ENCODE data around the gene TRIM52. TPM values are rescaled to one million over a fixed set of nuclear protein-coding genes. Genes with fewer than 3 reads are reported as not detected.

The TRIM52 gene
- total RNA-seq, 2 experiments from 2014 or later, result 10.4 TPM

GRCh38 chr5:181259974-181260719 is 796 bp downstream of the TRIM52 start:
- CTCF ChIA-PET, result interaction anchor here (0.5 to 1.9 kb wide), 6 partner anchors 8 to 429 kb away, joined by 3 to 6 read pairs (median 3); no protein-coding TSS in a partner anchor
- POLR2A ChIA-PET, result interaction anchor here (0.5 to 3.5 kb wide), 6 partner anchors 9 to 84 kb away, joined by 3 to 48 read pairs (median 6); partner anchors contain the start of gene RACK1

- ChIA-PET POLR2A (interaction anchor here (3.5 kb wide), 1 partner anchor 13 kb away, joined by 48 read pairs; the partner anchor contains the start of gene RACK1), CTCF (no interaction called here)
Measured at GRCh38 chr5:181259283-181259682, 1.7 kb downstream of the TRIM52 start.

GRCh38 chr5:181258576-181258975 is 2.4 kb downstream of the TRIM52 start:
- POLR2A ChIA-PET, result no interaction called here
- CTCF ChIA-PET, result no interaction called here

GRCh38 chr5:181255836-181256578 is 4.9 kb downstream of the TRIM52 start:
- ChIA-PET POLR2A (interaction anchor here (0.9 to 2.0 kb wide), 3 partner anchors 11 to 28 kb away, joined by 3 to 7 read pairs (median 3); no protein-coding TSS in a partner anchor), CTCF (no interaction called here)

GRCh38 chr5:181255276-181255675 is 5.7 kb downstream of the TRIM52 start:
- CTCF ChIA-PET, result no interaction called here
- POLR2A ChIA-PET, result interaction anchor here (1.1 kb wide), 1 partner anchor 27 kb away, joined by 3 read pairs; no protein-coding TSS in a partner anchor

- ChIA-PET CTCF (no interaction called here), POLR2A (interaction anchor here (5.9 kb wide), 1 partner anchor 13 kb away, joined by 48 read pairs; the partner anchor contains the start of gene TRIM52)
Measured at GRCh38 chr5:181248277-181248676, 12.7 kb downstream of the TRIM52 start.

- POLR2A ChIA-PET, result interaction anchor here (1.3 to 5.9 kb wide), 3 partner anchors 10 to 55 kb away, joined by 4 to 48 read pairs (median 5); partner anchors contain the start of gene TRIM52
- CTCF ChIA-PET, result interaction anchor here (1.0 to 2.9 kb wide), 2 partner anchors 57 to 62 kb away, joined by 3 to 16 read pairs; no protein-coding TSS in a partner anchor
Measured at GRCh38 chr5:181246276-181247049, 14.5 kb downstream of the TRIM52 start.

- ChIA-PET POLR2A (interaction anchor here (1.2 to 5.9 kb wide), 5 partner anchors 9 to 54 kb away, joined by 4 to 48 read pairs (median 5); partner anchors contain the start of gene TRIM52), CTCF (interaction anchor here (1.0 to 2.9 kb wide), 3 partner anchors 38 to 61 kb away, joined by 3 to 16 read pairs (median 8); no protein-coding TSS in a partner anchor)
Measured at GRCh38 chr5:181245427-181246275, 15.3 kb downstream of the TRIM52 start.

- POLR2A ChIA-PET, result interaction anchor here (0.8 to 5.9 kb wide), 9 partner anchors 9 to 59 kb away, joined by 3 to 48 read pairs (median 6); partner anchors contain the start of genes TRIM41 and TRIM52
- CTCF ChIA-PET, result interaction anchor here (0.8 to 2.9 kb wide), 5 partner anchors 21 to 69 kb away, joined by 3 to 16 read pairs (median 6); partner anchors contain the start of gene TRIM41
Measured at GRCh38 chr5:181243564-181244343, 17.2 kb downstream of the TRIM52 start, which contains the start of gene RACK1. Gene RACK1 (minus strand): TSS chr5:181243906. CDS start chr5:181243800, 106 bp downstream.

GRCh38 chr5:181243018-181243563 is 17.9 kb downstream of the TRIM52 start:
- POLR2A ChIA-PET, result interaction anchor here (0.8 to 1.9 kb wide), 4 partner anchors 8 to 51 kb away, joined by 3 to 7 read pairs (median 7); partner anchors contain the start of gene TRIM52
- CTCF ChIA-PET, result interaction anchor here (0.9 to 1.7 kb wide), 3 partner anchors 14 to 58 kb away, joined by 3 to 6 read pairs (median 3); partner anchors contain the start of gene TRIM41

GRCh38 chr5:181242031-181242451 is 18.9 kb downstream of the TRIM52 start:
- ChIA-PET POLR2A (interaction anchor here (0.8 to 3.4 kb wide), 6 partner anchors 15 to 52 kb away, joined by 3 to 25 read pairs (median 5); partner anchors contain the start of genes TRIM41 and TRIM52), CTCF (interaction anchor here (0.9 to 1.9 kb wide), 6 partner anchors 13 to 57 kb away, joined by 3 to 6 read pairs (median 4); partner anchors contain the start of genes TRIM41 and TRIM52)

GRCh38 chr5:181241393-181241975 is 19.5 kb downstream of the TRIM52 start:
- ChIA-PET CTCF (interaction anchor here (1.0 to 1.9 kb wide), 5 partner anchors 19 to 57 kb away, joined by 3 to 5 read pairs (median 4); partner anchors contain the start of gene TRIM52), POLR2A (interaction anchor here (0.7 to 3.4 kb wide), 9 partner anchors 10 to 73 kb away, joined by 3 to 25 read pairs (median 5); partner anchors contain the start of gene TRIM41)

- POLR2A ChIA-PET, result interaction anchor here (0.9 to 3.4 kb wide), 5 partner anchors 11 to 32 kb away, joined by 3 to 25 read pairs (median 4); partner anchors contain the start of gene TRIM41
- CTCF ChIA-PET, result interaction anchor here (0.8 to 1.1 kb wide), 2 partner anchors 9 to 21 kb away, joined by 3 to 5 read pairs; no protein-coding TSS in a partner anchor
Measured at GRCh38 chr5:181239062-181239663, 21.8 kb downstream of the TRIM52 start.

GRCh38 chr5:181237729-181238385 is 23.1 kb downstream of the TRIM52 start:
- ChIA-PET CTCF (no interaction called here), POLR2A (interaction anchor here (1.3 to 3.3 kb wide), 2 partner anchors 13 to 23 kb away, joined by 3 to 33 read pairs; partner anchors contain the start of gene TRIM41)

Measured in activated CD8-positive, alpha-beta memory T cell treated with anti-CD3 and anti-CD28 coated beads for 36 hours (primary cell).